H1 (cell line): Measurements from ENCODE around the gene NPC1L1. TPM values are rescaled to one million over a fixed set of nuclear protein-coding genes. Genes with fewer than 3 reads are reported as not detected.
"Not testable (repeated sequence)": the region's sequence is repeated elsewhere in the genome, so short reads cannot be mapped to it uniquely, and the experiment has no call there.

Source experiments
- CTCF ChIA-PET: fragments of 300-600 bp; sonication (Branson Sonifier 250); formaldehyde crosslinking; loops from one replicate; lab custom pipeline; 2021; ENCODE audit not compliant: partially characterized antibody; lab: Charles Lee
- POLR2A ChIA-PET: fragments of 300-600 bp; sonication (Branson Sonifier 250); formaldehyde crosslinking; loops from one replicate; lab custom pipeline; 2021; ENCODE audit warnings: inconsistent platforms; ENCODE audit not compliant: partially characterized antibody; lab: Charles Lee
- DNase-seq, 2 experiments: peaks; one replicate each; pipeline versions ENCODE4 v3.0.0 to v3.0.0-alpha.2; 2010 to 2022; ENCODE audit warnings: low spot score in 2 of 2, low read depth in 1 of 2, mixed read lengths in 1 of 2
- FAIRE-seq: peaks from 2 replicates; lab custom pipeline; 2011; peaks lifted over from hg19 to GRCh38; lab: Jason Lieb, UNC
- H2AFZ ChIP-seq: 2 replicates; pipeline ENCODE4 v1.8.1; 2012; ENCODE audit warnings: low read length, inconsistent platforms
- H2AK5ac ChIP-seq: 2 replicates; pipeline ENCODE4 v1.6.1; 2013; ENCODE audit warnings: low read depth, low read length
- H2BK120ac ChIP-seq: replicated peaks from 2 replicates; pipeline ENCODE3; 2013; ENCODE audit warnings: low read depth, low read length, inconsistent platforms
- H2BK12ac ChIP-seq: 2 replicates; pipeline ENCODE4 v1.6.1; 2013; ENCODE audit warnings: low read depth, low read length
- H2BK15ac ChIP-seq: 2 replicates; pipeline ENCODE4 v1.6.1; 2013; ENCODE audit warnings: low read length
- H2BK20ac ChIP-seq: 2 replicates; pipeline ENCODE4 v1.6.1; 2013; ENCODE audit warnings: low read length
- H2BK5ac ChIP-seq: 2 replicates; pipeline ENCODE4 v1.6.1; 2013; ENCODE audit warnings: low read depth, low read length
- H3K14ac ChIP-seq: 2 replicates; pipeline ENCODE4 v1.6.1; 2013; ENCODE audit warnings: inconsistent platforms; ENCODE audit not compliant: insufficient read length
- H3K18ac ChIP-seq: 2 replicates; pipeline ENCODE4 v1.6.1; 2013; ENCODE audit warnings: low read length; ENCODE audit errors: extremely low read depth
- H3K23ac ChIP-seq: 2 replicates; pipeline ENCODE4 v1.6.1; 2013; ENCODE audit warnings: inconsistent platforms; ENCODE audit not compliant: insufficient read length
- H3K23me2 ChIP-seq: 2 replicates; pipeline ENCODE4 v1.6.1; 2013; ENCODE audit warnings: low read depth, low read length
- H3K27ac ChIP-seq: 2 replicates; pipeline ENCODE4 v1.6.1; 2011; ENCODE audit warnings: low read depth, low read length, inconsistent platforms
- H3K27me3 ChIP-seq, 4 experiments: replicated peaks in 1 of 4; 1 replicate in 1 of 4; 2 replicates in 3 of 4; pipeline versions ENCODE4 v1.6.1 to v1.8.1; 2011 to 2013; ENCODE audit warnings: low read length in 3 of 4, mild to moderate bottlenecking in 3 of 4, inconsistent platforms in 2 of 4, mixed read lengths in 2 of 4, moderate library complexity in 1 of 4; ENCODE audit not compliant: control insufficient read depth in 3 of 4, insufficient read depth in 3 of 4; ENCODE audit errors: extremely low read depth in 1 of 4
- H3K36me3 ChIP-seq, 4 experiments: 2 replicates each; pipeline versions ENCODE4 v1.6.1 to v1.8.1; 2011 to 2013; ENCODE audit warnings: mild to moderate bottlenecking in 4 of 4, low read length in 3 of 4, moderate library complexity in 2 of 4, control low read depth in 1 of 4, inconsistent platforms in 1 of 4; ENCODE audit not compliant: insufficient read depth in 4 of 4, control insufficient read depth in 2 of 4
- H3K4ac ChIP-seq: replicated peaks from 2 replicates; pipeline ENCODE3; 2013; ENCODE audit warnings: low read length, low read depth, mixed read lengths, inconsistent platforms; ENCODE audit not compliant: insufficient read length
- H3K4me1 ChIP-seq, 4 experiments: replicated peaks in 1 of 4; 1 replicate in 1 of 4; 2 replicates in 3 of 4; pipeline versions ENCODE4 v1.6.1 to v1.8.1; 2011 to 2013; ENCODE audit warnings: low read length in 3 of 4, inconsistent platforms in 2 of 4, mixed read lengths in 1 of 4; ENCODE audit not compliant: insufficient read depth in 4 of 4, control insufficient read depth in 3 of 4
- H3K4me2 ChIP-seq, 2 experiments: 2 replicates each; pipeline versions ENCODE4 v1.6.1 to v1.8.1; 2011 to 2013; ENCODE audit warnings: low read depth in 2 of 2, low read length in 2 of 2, control low read depth in 1 of 2, inconsistent platforms in 1 of 2, mild to moderate bottlenecking in 1 of 2; ENCODE audit not compliant: insufficient read depth in 1 of 2
- H3K4me3 ChIP-seq, 4 experiments: fragments of 200-600, 300-600 bp in 1 of 4; sonication (generic), shearing (Covaris generic), sonication (Bioruptor Twin) in 1 of 4; 2 replicates each; pipeline versions ENCODE4 v1.5.1 to v1.8.1; 2011 to 2016; ENCODE audit warnings: low read length in 4 of 4, low read depth in 3 of 4, control low read depth in 2 of 4, inconsistent platforms in 2 of 4, mild to moderate bottlenecking in 2 of 4, mixed read lengths in 1 of 4, moderate library complexity in 1 of 4; ENCODE audit not compliant: insufficient read depth in 2 of 4; ENCODE audit errors: extremely low read depth in 1 of 4
- H3K56ac ChIP-seq: replicated peaks from 2 replicates; pipeline ENCODE3; 2013; ENCODE audit warnings: low read depth, mild to moderate bottlenecking, mixed read lengths, low read length, inconsistent platforms; ENCODE audit not compliant: insufficient read length
- H3K79me1 ChIP-seq: 2 replicates; pipeline ENCODE4 v1.6.1; 2013; ENCODE audit warnings: low read depth, low read length, control low read depth
- H3K79me2 ChIP-seq, 2 experiments: 2 replicates each; pipeline versions ENCODE4 v1.6.1 to v1.8.1; 2012 to 2013; ENCODE audit warnings: low read length in 2 of 2, mild to moderate bottlenecking in 2 of 2, inconsistent platforms in 1 of 2; ENCODE audit not compliant: insufficient read depth in 2 of 2, control insufficient read depth in 1 of 2
- H3K9ac ChIP-seq, 4 experiments: replicated peaks in 1 of 4; 1 replicate in 1 of 4; 2 replicates in 3 of 4; pipeline versions ENCODE4 v1.6.1 to v1.8.1; 2011 to 2013; ENCODE audit warnings: low read depth in 3 of 4, low read length in 3 of 4, control low read depth in 2 of 4, mild to moderate bottlenecking in 2 of 4, moderate library complexity in 2 of 4, inconsistent platforms in 1 of 4; ENCODE audit errors: extremely low read depth in 1 of 4
- H3K9me3 ChIP-seq, 2 experiments: 2 replicates each; pipeline versions ENCODE4 v1.6.1 to v1.8.1; 2012 to 2013; ENCODE audit warnings: mild to moderate bottlenecking in 2 of 2, moderate library complexity in 2 of 2, control low read depth in 1 of 2, inconsistent platforms in 1 of 2, low read depth in 1 of 2, low read length in 1 of 2, mixed read lengths in 1 of 2; ENCODE audit not compliant: insufficient read depth in 2 of 2
- H4K20me1 ChIP-seq, 2 experiments: replicated peaks in 1 of 2; 2 replicates each; pipeline versions ENCODE3 to v1.8.1; 2011 to 2013; ENCODE audit warnings: inconsistent platforms in 2 of 2, low read length in 2 of 2, mild to moderate bottlenecking in 1 of 2; ENCODE audit not compliant: insufficient read depth in 2 of 2, control insufficient read depth in 1 of 2
- H4K5ac ChIP-seq: 2 replicates; pipeline ENCODE4 v1.6.1; 2013; ENCODE audit warnings: low read length, low read depth, mixed read lengths, inconsistent platforms; ENCODE audit not compliant: insufficient read length
- H4K8ac ChIP-seq: 2 replicates; pipeline ENCODE4 v1.8.0; 2013; ENCODE audit warnings: mild to moderate bottlenecking, moderate library complexity, low read length, inconsistent platforms; ENCODE audit not compliant: insufficient read depth; ENCODE audit errors: extremely low read depth
- H4K91ac ChIP-seq: replicated peaks from 2 replicates; pipeline ENCODE3; 2013; ENCODE audit warnings: low read length, mixed read lengths, inconsistent platforms; ENCODE audit not compliant: insufficient read length
- BCL11A ChIP-seq, 2 experiments: IDR thresholded peaks; one replicate each; pipeline ENCODE4 v1.6.1; 2011; ENCODE audit warnings: low read depth in 2 of 2, low read length in 2 of 2, mild to moderate bottlenecking in 2 of 2
- CHD1 ChIP-seq: IDR thresholded peaks from 2 replicates; pipeline ENCODE4 v1.6.1; 2012; ENCODE audit warnings: low read depth, low read length, improper control_type of control experiment
- WGBS, 2 experiments: shearing (Covaris generic) in 1 of 2; methylation state at CpG; one replicate each; pipeline versions ENCODE4 v1.1.6 to v1.1.7; 2013 to 2015; ENCODE audit warnings: low lambda C conversion rate in 2 of 2, mixed read lengths in 2 of 2, inconsistent platforms in 1 of 2, low coverage in 1 of 2, missing lambda C conversion rate in 1 of 2; ENCODE audit not compliant: insufficient replicate concordance in 2 of 2, insufficient coverage in 1 of 2, insufficient read length in 1 of 2; ENCODE audit errors: extremely low coverage in 1 of 2, missing lambda C conversion rate in 1 of 2; 5-methylcytosine and 5-hydroxymethylcytosine counted together
- polyA plus RNA-seq, 7 experiments: library from polyadenylated mRNA; depleted of rRNA in 3 of 7; stranded (reverse) in 5 of 7; unstranded in 2 of 7; fragments of >200 nt in 5 of 7; fragments of 200-250 nt in 2 of 7; gene quantifications; 1 replicate in 5 of 7; 2 replicates in 1 of 7; 4 replicates in 1 of 7; pipeline versions ENCODE4 v1.2.1 to v1.2.3, GENCODE V29; 2011 to 2013; ENCODE audit warnings: missing spikeins in 2 of 7, mixed read lengths in 2 of 7
- total RNA-seq: library from RNA; stranded (reverse); fragmentation: NEBNext Ultra II Directional; extraction: Animal tissue kit (Norgen Biotek cat#: 25700); gene quantifications from 2 replicates; pipeline ENCODE4 v1.2.1, GENCODE V29; 2021
- TF ChIP-seq, protein P1 (sequence below), 3 experiments: IDR thresholded peaks; 1 replicate in 2 of 3; 2 replicates in 1 of 3; pipeline versions ENCODE4 v1.5.1 to v1.6.1; 2011; ENCODE audit warnings: low read length in 3 of 3, mild to moderate bottlenecking in 3 of 3, inconsistent platforms in 2 of 3, low read depth in 1 of 3, moderate library complexity in 1 of 3; ENCODE audit not compliant: insufficient read depth in 1 of 3; ENCODE audit errors: control extremely low read depth in 1 of 3

Gene NPC1L1
- total and polyA plus RNA-seq, 2 of the 8 experiments (the other 6 are each of a cell fraction or from before 2014, with no cell fraction given) = 0.06 to 0.21 TPM

DNA sequence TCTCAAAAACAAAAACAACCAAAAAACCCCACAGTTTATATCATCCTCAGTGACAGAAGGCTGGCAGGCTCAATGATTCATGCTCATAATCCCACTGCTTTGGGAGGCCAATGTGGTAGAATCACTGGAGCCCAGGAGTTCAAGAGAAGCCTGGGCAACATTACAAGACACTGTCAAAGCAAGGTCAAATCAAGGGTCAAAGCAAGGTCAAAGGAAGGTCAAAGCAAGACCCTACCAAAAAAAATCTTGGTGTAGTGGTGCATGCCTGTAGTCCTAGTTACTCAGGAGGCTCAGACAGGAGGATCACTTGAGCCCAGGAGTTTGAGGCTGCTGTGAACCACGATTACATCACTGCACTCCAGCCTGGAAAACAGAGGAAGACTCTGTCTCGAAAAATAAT is 14.2 kb upstream of the NPC1L1 start (continued):
- TF ChIP-seq BCL11A (IDR thresholded peaks at IDR 0.05; ENCODE audit: low read depth in 2 of 2, low read length in 2 of 2) = no peak
- no peak for TF ChIP-seq CHD1
- TF ChIP-seq, protein P1, sequence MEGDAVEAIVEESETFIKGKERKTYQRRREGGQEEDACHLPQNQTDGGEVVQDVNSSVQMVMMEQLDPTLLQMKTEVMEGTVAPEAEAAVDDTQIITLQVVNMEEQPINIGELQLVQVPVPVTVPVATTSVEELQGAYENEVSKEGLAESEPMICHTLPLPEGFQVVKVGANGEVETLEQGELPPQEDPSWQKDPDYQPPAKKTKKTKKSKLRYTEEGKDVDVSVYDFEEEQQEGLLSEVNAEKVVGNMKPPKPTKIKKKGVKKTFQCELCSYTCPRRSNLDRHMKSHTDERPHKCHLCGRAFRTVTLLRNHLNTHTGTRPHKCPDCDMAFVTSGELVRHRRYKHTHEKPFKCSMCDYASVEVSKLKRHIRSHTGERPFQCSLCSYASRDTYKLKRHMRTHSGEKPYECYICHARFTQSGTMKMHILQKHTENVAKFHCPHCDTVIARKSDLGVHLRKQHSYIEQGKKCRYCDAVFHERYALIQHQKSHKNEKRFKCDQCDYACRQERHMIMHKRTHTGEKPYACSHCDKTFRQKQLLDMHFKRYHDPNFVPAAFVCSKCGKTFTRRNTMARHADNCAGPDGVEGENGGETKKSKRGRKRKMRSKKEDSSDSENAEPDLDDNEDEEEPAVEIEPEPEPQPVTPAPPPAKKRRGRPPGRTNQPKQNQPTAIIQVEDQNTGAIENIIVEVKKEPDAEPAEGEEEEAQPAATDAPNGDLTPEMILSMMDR (IDR thresholded peaks at IDR 0.05; ENCODE audit: control extremely low read depth in 1 of 3, insufficient read depth in 1 of 3, low read depth in 1 of 3, low read length in 3 of 3) = no peak

DNA sequence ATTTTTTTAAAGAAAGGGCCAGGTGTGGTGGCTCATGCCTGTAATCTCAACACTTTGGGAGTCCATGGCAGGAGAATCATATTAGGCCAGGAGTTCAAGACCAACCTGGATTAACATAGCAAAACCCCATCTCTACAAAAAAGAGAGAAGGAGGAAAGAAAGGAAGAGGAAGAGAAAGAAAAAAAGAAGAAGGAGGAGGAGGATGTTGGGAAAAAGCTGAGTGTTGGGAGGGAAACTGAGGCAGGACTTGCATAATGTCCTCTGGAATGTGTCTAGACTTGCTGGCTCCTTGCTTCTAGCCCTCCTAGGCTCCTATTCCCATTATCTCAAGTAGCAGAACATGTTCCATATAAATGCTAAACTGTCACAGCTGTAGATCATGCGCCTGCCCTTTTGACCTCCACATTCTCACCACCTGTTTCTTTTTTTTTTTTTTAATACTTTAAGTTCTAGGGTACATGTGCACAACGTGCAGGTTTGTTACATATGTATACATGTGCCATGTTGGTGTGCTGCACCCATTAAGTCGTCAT is 11.4 kb upstream of the NPC1L1 start:
- H3K18ac ChIP-seq, H3K56ac ChIP-seq, H3K23me2 ChIP-seq, H3K4ac ChIP-seq, H2AK5ac ChIP-seq, H2BK120ac ChIP-seq, H2BK12ac ChIP-seq, H2BK20ac ChIP-seq, H3K27me3 ChIP-seq, H4K20me1 ChIP-seq, H3K36me3 ChIP-seq, H3K4me2 ChIP-seq, H4K5ac ChIP-seq, CTCF ChIA-PET, H2AFZ ChIP-seq, H2BK5ac ChIP-seq, H3K27ac ChIP-seq, H3K4me3 ChIP-seq, H4K91ac ChIP-seq, H3K23ac ChIP-seq, H3K4me1 ChIP-seq, H3K9ac ChIP-seq, H3K9me3 ChIP-seq, H2BK15ac ChIP-seq, H4K8ac ChIP-seq, DNase-seq, H3K79me1 ChIP-seq, H3K14ac ChIP-seq, H3K79me2 ChIP-seq, FAIRE-seq: not testable (repeated sequence)
- POLR2A ChIA-PET = interaction anchor here (4.1 kb wide), 1 partner anchor 12 kb away, joined by 23 read pairs; no protein-coding TSS in a partner anchor
- 83% methylated on average over 2 of the region's 3 CpGs; no CpG with 5 or more reads in 1 of the 2 experiments for WGBS, 2 experiments
